ENCODE data around the gene KIF3B. TPM values are rescaled to one million over a fixed set of nuclear protein-coding genes. Genes with fewer than 3 reads are reported as not detected.

The KIF3B gene
- total and polyA plus RNA-seq, 2 donors (not counting 1 experiment from before 2014, with no cell fraction given) = 27.6 to 35.6 TPM

- Histone ChIP-seq H3K4me2 (ENCODE audit: extremely low read depth, insufficient read depth, low read length) (peak overlapping the region; percentile 93), H3K79me2 (ENCODE audit: control insufficient read depth, insufficient read depth, low read length) (peaks cover 30% of the 10 kb centered on the region), H4K20me1 (ENCODE audit: control insufficient read depth, extremely low read depth, insufficient read depth, low read length) (no peaks in the 10 kb centered on the region), H3K4me3 (replicated peaks in 1 of 4; ENCODE audit: control extremely low read depth in 1 of 4, insufficient read depth in 1 of 4, low read depth in 3 of 4, low read length in 4 of 4) (peak overlapping the region in 3 of 4 experiments; percentile 68 to 78 (median 71)), H3K36me3 (ENCODE audit: control insufficient read depth, insufficient read depth, low read length) (no peaks in the 10 kb centered on the region), H3K27ac (ENCODE audit: insufficient read depth, low read length) (peak overlapping the region; percentile 97), H3K9ac (ENCODE audit: insufficient read depth, low read length) (no peak overlapping the region), H3K27me3 (ENCODE audit: control insufficient read depth, insufficient read depth, low read length) (no peaks in the 10 kb centered on the region), H2AFZ (ENCODE audit: low read length) (no peak overlapping the region), H3K4me1 (ENCODE audit: control insufficient read depth, extremely low read depth, insufficient read depth, low read length) (peaks cover 27% of the 10 kb centered on the region), H3K9me3 (ENCODE audit: control insufficient read depth, insufficient read depth, low read depth, low read length) (no peaks in the 10 kb centered on the region)
- TF ChIP-seq EZH2 (IDR thresholded peaks at IDR 0.05; ENCODE audit: low read length, missing control alignments) (no peak), CTCF (conservative IDR thresholded peaks at IDR 0.05 in 1 of 2, IDR thresholded peaks at IDR 0.05 in 1 of 2; ENCODE audit: low read depth in 1 of 2, low read length in 2 of 2) (no peak)
- DNase-seq (ENCODE audit: low read depth in 2 of 2) = peak in 1 of 2 donors; percentile 13
Observed at GRCh38 chr20:32356622-32357374, 79.3 kb downstream of the KIF3B start.

GRCh38 chr20:32357375-32357868, 80.0 kb downstream of the KIF3B start:
- no peaks in the 10 kb centered on the region for H3K36me3 ChIP-seq (ENCODE audit: control insufficient read depth, insufficient read depth, low read length)
- TF ChIP-seq EZH2 (IDR thresholded peaks at IDR 0.05; ENCODE audit: low read length, missing control alignments) (no peak), CTCF (conservative IDR thresholded peaks at IDR 0.05 in 1 of 2, IDR thresholded peaks at IDR 0.05 in 1 of 2; ENCODE audit: low read depth in 1 of 2, low read length in 2 of 2) (no peak)
- no peaks in the 10 kb centered on the region for H4K20me1 ChIP-seq (ENCODE audit: control insufficient read depth, extremely low read depth, insufficient read depth, low read length)
- H3K4me3 ChIP-seq (replicated peaks in 1 of 4; ENCODE audit: control extremely low read depth in 1 of 4, insufficient read depth in 1 of 4, low read depth in 3 of 4, low read length in 4 of 4) = peak overlapping the region; percentile 68 to 78 (median 71)
- H3K27me3 ChIP-seq (ENCODE audit: control insufficient read depth, insufficient read depth, low read length) = no peaks in the 10 kb centered on the region
- H3K27ac ChIP-seq (ENCODE audit: insufficient read depth, low read length) = peak overlapping the region; percentile 97
- H3K9ac ChIP-seq (ENCODE audit: insufficient read depth, low read length) = peak overlapping the region; percentile 96
- no peaks in the 10 kb centered on the region for H3K9me3 ChIP-seq (ENCODE audit: control insufficient read depth, insufficient read depth, low read depth, low read length)
- H2AFZ ChIP-seq (ENCODE audit: low read length) = peak overlapping the region; percentile 73
- H3K4me2 ChIP-seq (ENCODE audit: extremely low read depth, insufficient read depth, low read length) = peak overlapping the region; percentile 93
- peak in 1 of 2 donors; percentile 66 for DNase-seq (ENCODE audit: low read depth in 2 of 2)
- H3K79me2 ChIP-seq (ENCODE audit: control insufficient read depth, insufficient read depth, low read length) = peaks cover 36% of the 10 kb centered on the region
- peaks cover 27% of the 10 kb centered on the region for H3K4me1 ChIP-seq (ENCODE audit: control insufficient read depth, extremely low read depth, insufficient read depth, low read length)

- peaks cover 30% of the 10 kb centered on the region for H3K4me1 ChIP-seq (ENCODE audit: control insufficient read depth, extremely low read depth, insufficient read depth, low read length)
- no peaks in the 10 kb centered on the region for H3K36me3 ChIP-seq (ENCODE audit: control insufficient read depth, insufficient read depth, low read length)
- peaks cover 42% of the 10 kb centered on the region for H3K79me2 ChIP-seq (ENCODE audit: control insufficient read depth, insufficient read depth, low read length)
- TF ChIP-seq CTCF (conservative IDR thresholded peaks at IDR 0.05 in 1 of 2, IDR thresholded peaks at IDR 0.05 in 1 of 2; ENCODE audit: low read depth in 1 of 2, low read length in 2 of 2) = no peak
- TF ChIP-seq EZH2 (IDR thresholded peaks at IDR 0.05; ENCODE audit: low read length, missing control alignments) = no peak
- no peaks in the 10 kb centered on the region for H3K9me3 ChIP-seq (ENCODE audit: control insufficient read depth, insufficient read depth, low read depth, low read length)
- H4K20me1 ChIP-seq (ENCODE audit: control insufficient read depth, extremely low read depth, insufficient read depth, low read length) = no peaks in the 10 kb centered on the region
- H2AFZ ChIP-seq (ENCODE audit: low read length) = peak within 1 kb of the TSS; percentile 73
- peak; percentile 96 to 97 for DNase-seq (ENCODE audit: low read depth in 2 of 2)
- peak within 1 kb of the TSS; percentile 93 to 98 (median 96) for H3K4me3 ChIP-seq (replicated peaks in 1 of 4; ENCODE audit: control extremely low read depth in 1 of 4, insufficient read depth in 1 of 4, low read depth in 3 of 4, low read length in 4 of 4)
- peak within 1 kb of the TSS; percentile 93 for H3K4me2 ChIP-seq (ENCODE audit: extremely low read depth, insufficient read depth, low read length)
- H3K9ac ChIP-seq (ENCODE audit: insufficient read depth, low read length) = peak within 1 kb of the TSS; percentile 96
- H3K27me3 ChIP-seq (ENCODE audit: control insufficient read depth, insufficient read depth, low read length) = no peaks in the 10 kb centered on the region
- H3K27ac ChIP-seq (ENCODE audit: insufficient read depth, low read length) = peak within 1 kb of the TSS; percentile 97
Observed at GRCh38 chr20:32357869-32358631, 80.6 kb downstream of the KIF3B start, which contains the start of gene ASXL1. Gene ASXL1 (plus strand): TSS chr20:32358331. CDS start chr20:32358776, 445 bp downstream.

Data from fibroblast of lung (primary cell).